IMR-90 (cell line): Measurements from ENCODE around the gene NPEPPS. TPM values are rescaled to one million over a fixed set of nuclear protein-coding genes. Genes with fewer than 3 reads are reported as not detected.

Experiments
- ATAC-seq: fragments of 200-7000 bp; cut with Tn5 transposase; 2 replicates; pipeline ENCODE4 v1.9.1; 2020; ENCODE audit warnings: low read depth, mild to moderate bottlenecking, moderate library complexity
- BruUV-seq: library from RNA; stranded (reverse); fragments of 400-500 nt; replicated peaks from 2 replicates; lab custom pipeline; 2021; lab: Mats Ljungman, UMichigan
- CTCF ChIA-PET: fragments of 300-600 bp; formaldehyde crosslinking; extraction: SDS; loops from one replicate; lab custom pipeline; 2021; ENCODE audit warnings: antibody characterized with exemption; lab: Yijun Ruan, JAX
- POLR2A ChIA-PET: fragments of 300-600 bp; sonication (Branson Sonifier 250); formaldehyde crosslinking; loops from one replicate; lab custom pipeline; 2022; ENCODE audit warnings: antibody characterized with exemption; ENCODE audit not compliant: unreplicated experiment; lab: Charles Lee
- DNase-seq: peaks from one replicate; pipeline ENCODE4 v3.0.0; 2013
- H2AFZ ChIP-seq: replicated peaks from 2 replicates; pipeline ENCODE3; 2013; ENCODE audit warnings: low read length, mild to moderate bottlenecking; ENCODE audit not compliant: poor library complexity
- H2AK5ac ChIP-seq: 2 replicates; pipeline ENCODE4 v1.6.1; 2013; ENCODE audit warnings: low read depth, low read length, inconsistent platforms
- H2AK9ac ChIP-seq: replicated peaks from 2 replicates; pipeline ENCODE3; 2013; ENCODE audit warnings: mild to moderate bottlenecking, low read depth, low read length, moderate library complexity; ENCODE audit not compliant: poor library complexity
- H2BK120ac ChIP-seq: 2 replicates; pipeline ENCODE4 v1.6.1; 2013; ENCODE audit warnings: low read depth, low read length, inconsistent platforms
- H2BK15ac ChIP-seq: 3 replicates; pipeline ENCODE4 v1.6.1; 2013; ENCODE audit warnings: low read depth, low read length, inconsistent platforms
- H2BK20ac ChIP-seq: 2 replicates; pipeline ENCODE4 v1.6.1; 2013; ENCODE audit warnings: low read depth, mild to moderate bottlenecking, inconsistent platforms, low read length, moderate library complexity
- H2BK5ac ChIP-seq: 2 replicates; pipeline ENCODE4 v1.6.1; 2013; ENCODE audit warnings: mild to moderate bottlenecking, low read depth, low read length, inconsistent platforms; ENCODE audit not compliant: poor library complexity, severe bottlenecking
- H3K14ac ChIP-seq: replicated peaks from 2 replicates; pipeline ENCODE4 v1.6.1; 2013; ENCODE audit warnings: low read depth, low read length, inconsistent platforms
- H3K18ac ChIP-seq: 2 replicates; pipeline ENCODE4 v1.6.1; 2013; ENCODE audit warnings: low read depth, low read length, control low read depth
- H3K23ac ChIP-seq: 2 replicates; pipeline ENCODE4 v1.6.1; 2013; ENCODE audit warnings: low read depth, low read length, inconsistent platforms
- H3K27ac ChIP-seq: 2 replicates; pipeline ENCODE4 v1.5.1; 2013; ENCODE audit warnings: mild to moderate bottlenecking, control low read depth, low read length; ENCODE audit not compliant: insufficient read depth
- H3K27me3 ChIP-seq: 2 replicates; pipeline ENCODE4 v1.6.1; 2013; ENCODE audit warnings: low read length; ENCODE audit not compliant: control insufficient read depth, insufficient read depth
- H3K36me3 ChIP-seq: 2 replicates; pipeline ENCODE4 v1.6.1; 2013; ENCODE audit warnings: low read length, mixed read lengths; ENCODE audit not compliant: control insufficient read depth, insufficient read depth
- H3K4ac ChIP-seq: 2 replicates; pipeline ENCODE4 v1.6.1; 2013; ENCODE audit warnings: low read depth, low read length, inconsistent platforms
- H3K4me1 ChIP-seq: 2 replicates; pipeline ENCODE4 v1.6.1; 2013; ENCODE audit warnings: low read length, mixed read lengths; ENCODE audit not compliant: control insufficient read depth, insufficient read depth
- H3K4me2 ChIP-seq: 2 replicates; pipeline ENCODE4 v1.6.1; 2013; ENCODE audit warnings: low read depth, mild to moderate bottlenecking, control low read depth, low read length, moderate library complexity
- H3K4me3 ChIP-seq: 2 replicates; pipeline ENCODE4 v1.5.1; 2013; ENCODE audit warnings: low read depth, mild to moderate bottlenecking, control low read depth, low read length, moderate library complexity; ENCODE audit not compliant: insufficient read depth
- H3K56ac ChIP-seq: 2 replicates; pipeline ENCODE4 v1.6.1; 2013; ENCODE audit warnings: low read length, inconsistent platforms; ENCODE audit not compliant: insufficient read depth; ENCODE audit errors: extremely low read depth
- H3K79me1 ChIP-seq, 2 experiments: 2 replicates each; pipeline ENCODE4 v1.6.1; 2013; ENCODE audit warnings: low read length in 2 of 2, inconsistent platforms in 1 of 2, low read depth in 1 of 2
- H3K9ac ChIP-seq: 2 replicates; pipeline ENCODE4 v1.6.1; 2013; ENCODE audit warnings: low read depth, low read length, control low read depth
- H3K9me1 ChIP-seq: 2 replicates; pipeline ENCODE4 v1.6.1; 2013; ENCODE audit warnings: low read length, inconsistent platforms; ENCODE audit not compliant: insufficient read depth
- H3K9me3 ChIP-seq: 2 replicates; pipeline ENCODE4 v1.6.1; 2013; ENCODE audit warnings: low read length; ENCODE audit not compliant: control insufficient read depth, insufficient read depth
- H4K20me1 ChIP-seq: 2 replicates; pipeline ENCODE4 v1.6.1; 2013; ENCODE audit warnings: low read length, inconsistent platforms; ENCODE audit not compliant: insufficient read depth
- H4K5ac ChIP-seq: 2 replicates; pipeline ENCODE4 v1.6.1; 2013; ENCODE audit warnings: mild to moderate bottlenecking, low read depth, low read length, control low read depth
- H4K8ac ChIP-seq, 2 experiments: 2 replicates each; pipeline ENCODE4 v1.6.1; 2013; ENCODE audit warnings: low read depth in 2 of 2, low read length in 2 of 2, control low read depth in 1 of 2, inconsistent platforms in 1 of 2
- H4K91ac ChIP-seq: 2 replicates; pipeline ENCODE4 v1.6.1; 2013; ENCODE audit warnings: low read depth, low read length, inconsistent platforms; ENCODE audit not compliant: insufficient read depth
- BHLHE40 ChIP-seq: fragments of 150-350 bp; IDR thresholded peaks from 2 replicates; pipeline ENCODE4 v1.6.1; 2016; ENCODE audit warnings: mild to moderate bottlenecking, low read depth, low read length
- CHD1 ChIP-seq: IDR thresholded peaks from 2 replicates; pipeline ENCODE4 v1.6.1; 2012; ENCODE audit warnings: low read depth, low read length, improper control_type of control experiment
- ELK1 ChIP-seq: fragments of 150-350 bp; IDR thresholded peaks from 2 replicates; pipeline ENCODE4 v1.6.1; 2016; ENCODE audit warnings: low read depth, mild to moderate bottlenecking, low read length, moderate library complexity, borderline replicate concordance
- FOS ChIP-seq: fragments of 150-350 bp; IDR thresholded peaks from 2 replicates; pipeline ENCODE4 v1.6.1; 2016; ENCODE audit warnings: low read depth, low read length
- NFE2L2 ChIP-seq: fragments of 150-350 bp; IDR thresholded peaks from 2 replicates; pipeline ENCODE4 v1.6.1; 2016; ENCODE audit warnings: low read depth, mild to moderate bottlenecking, low read length
- RCOR1 ChIP-seq: IDR thresholded peaks from 2 replicates; pipeline ENCODE4 v1.6.1; 2012; ENCODE audit warnings: mild to moderate bottlenecking, low read length, improper control_type of control experiment; ENCODE audit not compliant: insufficient replicate concordance
- USF2 ChIP-seq: fragments of 150-350 bp; IDR thresholded peaks from 2 replicates; pipeline ENCODE4 v1.6.1; 2017; ENCODE audit warnings: mild to moderate bottlenecking, antibody characterized with exemption, low read length, low read depth
- WGBS, 2 experiments: methylation state at CpG; one replicate each; pipeline versions ENCODE4 v1.1.5 to v1.1.7; 2013; ENCODE audit warnings: missing lambda C conversion rate in 2 of 2; ENCODE audit not compliant: insufficient read length in 1 of 2; ENCODE audit errors: extremely low coverage in 2 of 2; 5-methylcytosine and 5-hydroxymethylcytosine counted together
- dilution Hi-C: fragments of 300-500 bp; cut with HindIII; formaldehyde crosslinking; loops from one replicate; pipeline ENCODE4 v1.14.3; 2018; ENCODE audit warnings: low sequenced_read_pairs; ENCODE audit not compliant: unreplicated experiment
- in situ Hi-C: fragments of 300-500 bp; cut with MboI; formaldehyde crosslinking; loops from 3 replicates; pipeline ENCODE4 v1.14.3; 2019; ENCODE audit warnings: low sequenced_read_pairs, inconsistent platforms, mixed read lengths
- intact Hi-C: fragments of 100-400 bp; cut with micrococcal nuclease; formaldehyde crosslinking; loops from 2 replicates; pipeline ENCODE4 v1.10.0; 2022
- polyA plus RNA-seq, 3 experiments: library from polyadenylated mRNA; depleted of rRNA; stranded (reverse); fragments of >200 nt; gene quantifications; 2 replicates each; pipeline ENCODE4 v1.2.3, GENCODE V29; 2012; ENCODE audit warnings: low replicate concordance in 1 of 3
- total RNA-seq: library from RNA; depleted of rRNA; stranded (reverse); fragments of >200 nt; gene quantifications from 2 replicates; pipeline ENCODE4 v1.2.3, GENCODE V29; 2012

NPEPPS gene
- total and polyA plus RNA-seq, 2 of the 4 experiments (the other 2 are of a cell fraction), result 54.1 to 64.6 TPM

- Histone ChIP-seq H2BK120ac (no peak overlapping the region), H3K4me2 (no peak overlapping the region), H4K91ac (no peak overlapping the region), H3K18ac (no peak overlapping the region), H3K23ac (no peak overlapping the region), H3K79me1 (no peaks in the 10 kb centered on the region), H4K8ac (no peak overlapping the region), H3K14ac (no peak overlapping the region), H3K27me3 (no peaks in the 10 kb centered on the region), H3K9me1 (0 out of 2 replicates have a peak, but pooled peaks cover 2% of the 10 kb centered on the region), H3K9ac (no peak overlapping the region), H3K4me1 (no peaks in the 10 kb centered on the region), H2AK5ac (no peak overlapping the region), H3K36me3 (no peaks in the 10 kb centered on the region), H2AFZ (no peak overlapping the region), H4K5ac (no peak overlapping the region), H3K4ac (no peak overlapping the region), H3K4me3 (no peak overlapping the region), H2BK15ac (no peak overlapping the region), H3K9me3 (no peaks in the 10 kb centered on the region), H2BK5ac (no peak overlapping the region), H2AK9ac (no peak overlapping the region), H3K56ac (no peak overlapping the region), H3K27ac (no peak overlapping the region), H4K20me1 (no peaks in the 10 kb centered on the region), H2BK20ac (no peak overlapping the region)
- WGBS, 2 experiments, result no CpG with 5 or more reads among the region's 3 CpGs
- ChIA-PET POLR2A (no interaction called here), CTCF (no interaction called here)
- no peak for ATAC-seq
- intact Hi-C loops, result no loop called here
- in situ Hi-C loops, result no loop called here
- no TSS peak for BruUV-seq
- TF ChIP-seq RCOR1 (no peak), NFE2L2 (no peak), CHD1 (no peak), USF2 (no peak), ELK1 (no peak), FOS (peak; percentile 13; the same call in 1 of the 2 replicates), BHLHE40 (no peak)
- DNase-seq, result no peak
- dilution Hi-C loops, result no loop called here
These were observed 104.8 kb downstream of the NPEPPS start for GRCh38 chr17:47635734-47636133.
